Measurements from ENCODE around the gene PSME4.

PSME4 gene, protein sequence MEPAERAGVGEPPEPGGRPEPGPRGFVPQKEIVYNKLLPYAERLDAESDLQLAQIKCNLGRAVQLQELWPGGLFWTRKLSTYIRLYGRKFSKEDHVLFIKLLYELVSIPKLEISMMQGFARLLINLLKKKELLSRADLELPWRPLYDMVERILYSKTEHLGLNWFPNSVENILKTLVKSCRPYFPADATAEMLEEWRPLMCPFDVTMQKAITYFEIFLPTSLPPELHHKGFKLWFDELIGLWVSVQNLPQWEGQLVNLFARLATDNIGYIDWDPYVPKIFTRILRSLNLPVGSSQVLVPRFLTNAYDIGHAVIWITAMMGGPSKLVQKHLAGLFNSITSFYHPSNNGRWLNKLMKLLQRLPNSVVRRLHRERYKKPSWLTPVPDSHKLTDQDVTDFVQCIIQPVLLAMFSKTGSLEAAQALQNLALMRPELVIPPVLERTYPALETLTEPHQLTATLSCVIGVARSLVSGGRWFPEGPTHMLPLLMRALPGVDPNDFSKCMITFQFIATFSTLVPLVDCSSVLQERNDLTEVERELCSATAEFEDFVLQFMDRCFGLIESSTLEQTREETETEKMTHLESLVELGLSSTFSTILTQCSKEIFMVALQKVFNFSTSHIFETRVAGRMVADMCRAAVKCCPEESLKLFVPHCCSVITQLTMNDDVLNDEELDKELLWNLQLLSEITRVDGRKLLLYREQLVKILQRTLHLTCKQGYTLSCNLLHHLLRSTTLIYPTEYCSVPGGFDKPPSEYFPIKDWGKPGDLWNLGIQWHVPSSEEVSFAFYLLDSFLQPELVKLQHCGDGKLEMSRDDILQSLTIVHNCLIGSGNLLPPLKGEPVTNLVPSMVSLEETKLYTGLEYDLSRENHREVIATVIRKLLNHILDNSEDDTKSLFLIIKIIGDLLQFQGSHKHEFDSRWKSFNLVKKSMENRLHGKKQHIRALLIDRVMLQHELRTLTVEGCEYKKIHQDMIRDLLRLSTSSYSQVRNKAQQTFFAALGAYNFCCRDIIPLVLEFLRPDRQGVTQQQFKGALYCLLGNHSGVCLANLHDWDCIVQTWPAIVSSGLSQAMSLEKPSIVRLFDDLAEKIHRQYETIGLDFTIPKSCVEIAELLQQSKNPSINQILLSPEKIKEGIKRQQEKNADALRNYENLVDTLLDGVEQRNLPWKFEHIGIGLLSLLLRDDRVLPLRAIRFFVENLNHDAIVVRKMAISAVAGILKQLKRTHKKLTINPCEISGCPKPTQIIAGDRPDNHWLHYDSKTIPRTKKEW (N-terminal part only)

DNA sequence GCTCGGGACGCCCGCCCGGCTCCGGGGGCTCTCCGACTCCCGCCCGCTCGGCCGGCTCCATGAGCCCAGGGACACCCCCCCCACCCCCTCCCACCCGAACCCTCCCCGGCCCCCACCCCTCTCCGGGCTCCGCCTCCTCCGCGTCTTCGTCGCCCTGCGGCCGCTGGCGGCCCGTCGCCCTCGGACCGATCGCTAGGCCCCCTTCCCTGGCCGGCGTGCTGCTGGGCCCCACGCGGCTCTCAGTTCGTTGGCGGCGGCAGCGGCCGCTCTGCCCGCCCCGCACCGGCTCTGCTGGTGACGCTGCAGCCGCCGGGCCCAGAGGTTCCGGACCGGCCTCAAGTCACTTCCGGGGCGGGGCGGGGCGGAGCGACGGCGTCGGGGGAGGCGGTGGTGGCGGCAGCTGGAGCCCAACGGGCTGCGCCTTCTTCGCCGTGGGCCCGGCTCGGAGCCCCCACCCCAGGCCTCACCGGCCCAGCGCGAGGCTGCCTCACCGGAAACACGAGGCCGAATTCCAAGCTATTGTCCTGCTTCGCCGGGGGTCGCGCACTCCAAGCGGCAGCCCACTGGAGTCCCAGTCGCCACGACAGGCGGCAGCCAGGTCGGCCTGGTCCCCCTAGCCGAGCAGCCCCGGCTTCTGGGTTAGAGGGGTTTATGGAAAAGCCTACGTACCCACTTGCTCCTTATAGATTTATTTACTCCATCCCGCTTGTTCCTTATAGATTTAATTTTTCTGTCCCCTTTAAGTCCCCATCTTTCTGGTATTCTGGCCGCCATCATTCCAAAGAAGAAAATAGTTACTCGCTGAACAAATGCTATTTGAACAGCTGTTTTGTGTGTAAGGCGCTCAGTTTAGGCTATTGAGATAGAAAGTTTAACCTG, at the start of gene PSME4:
TSS of gene PSME4 (minus strand) at position 270 of the 879 bp plus-strand sequence. CDS start at position 61, 209 bp downstream.
- H3K36me3 ChIP-seq (ENCODE audit: control insufficient read depth in 2 of 2, insufficient read depth in 2 of 2, low read length in 2 of 2): peaks cover 1 to 11% of the 10 kb centered on the region in 2 donors
- peak within 1 kb of the TSS; percentile 96 to 99 for H3K9ac ChIP-seq (ENCODE audit: low read length in 2 of 2)
- peak within 1 kb of the TSS; percentile 94 for H3K27ac ChIP-seq (ENCODE audit: low read length)
- H3K9me3 ChIP-seq (ENCODE audit: control insufficient read depth in 2 of 2, low read length in 2 of 2): no peaks in the 10 kb centered on the region
- H3K4me3 ChIP-seq (ENCODE audit: low read length in 2 of 2): peak within 1 kb of the TSS; percentile 95 to 97
- no peaks in the 10 kb centered on the region for H3K27me3 ChIP-seq (ENCODE audit: control insufficient read depth in 1 of 2, insufficient read depth in 2 of 2, low read length in 2 of 2)
- peaks cover 19% of the 10 kb centered on the region for H3K4me1 ChIP-seq (ENCODE audit: control insufficient read depth, insufficient read depth, low read length)

- Histone ChIP-seq H3K4me1 (ENCODE audit: control insufficient read depth, insufficient read depth, low read length) (peaks cover 19% of the 10 kb centered on the region), H3K27me3 (ENCODE audit: control insufficient read depth in 1 of 2, insufficient read depth in 2 of 2, low read length in 2 of 2) (no peaks in the 10 kb centered on the region), H3K27ac (ENCODE audit: low read length) (peak overlapping the region; percentile 24), H3K9ac (ENCODE audit: low read length in 2 of 2) (no peak overlapping the region), H3K36me3 (ENCODE audit: control insufficient read depth in 2 of 2, insufficient read depth in 2 of 2, low read length in 2 of 2) (peaks cover 0 to 3% of the 10 kb centered on the region in 2 donors), H3K9me3 (ENCODE audit: control insufficient read depth in 2 of 2, low read length in 2 of 2) (no peaks in the 10 kb centered on the region), H3K4me3 (ENCODE audit: low read length in 2 of 2) (peak overlapping the region in 1 of 2 donors; percentile 8)
Measured at GRCh38 chr2:54015798-54016699, 45.3 kb upstream of the PSME4 start.

DNA sequence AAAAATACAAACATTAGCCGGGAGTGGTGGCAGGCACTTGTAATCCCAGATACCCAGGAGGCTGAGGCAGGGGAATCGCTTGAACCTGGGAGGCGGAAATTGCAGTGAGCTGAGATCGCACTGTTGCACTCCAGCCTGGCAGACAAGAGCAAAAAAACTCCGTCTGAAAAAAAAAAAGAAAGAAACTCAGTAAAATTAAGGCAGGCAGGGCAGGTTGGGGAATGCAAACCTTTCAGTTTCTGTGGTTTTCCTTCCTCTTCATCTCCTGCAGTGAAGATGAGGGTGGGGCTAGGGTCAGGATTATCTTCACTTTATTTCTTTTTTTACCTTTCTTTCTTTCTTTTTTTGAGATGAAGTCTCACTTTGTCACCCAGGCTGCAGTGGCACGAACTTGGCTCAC, 43.2 kb upstream of the PSME4 start:
- H3K9me3 ChIP-seq (ENCODE audit: control insufficient read depth in 2 of 2, low read length in 2 of 2): no peaks in the 10 kb centered on the region
- H3K9ac ChIP-seq (ENCODE audit: low read length in 2 of 2): no peak overlapping the region
- no peaks in the 10 kb centered on the region for H3K27me3 ChIP-seq (ENCODE audit: control insufficient read depth in 1 of 2, insufficient read depth in 2 of 2, low read length in 2 of 2)
- H3K36me3 ChIP-seq (ENCODE audit: control insufficient read depth in 2 of 2, insufficient read depth in 2 of 2, low read length in 2 of 2): peaks cover 0 to 3% of the 10 kb centered on the region in 2 donors
- H3K27ac ChIP-seq (ENCODE audit: low read length): no peak overlapping the region
- no peak overlapping the region for H3K4me3 ChIP-seq (ENCODE audit: low read length in 2 of 2)
- H3K4me1 ChIP-seq (ENCODE audit: control insufficient read depth, insufficient read depth, low read length): peaks cover 21% of the 10 kb centered on the region

DNA sequence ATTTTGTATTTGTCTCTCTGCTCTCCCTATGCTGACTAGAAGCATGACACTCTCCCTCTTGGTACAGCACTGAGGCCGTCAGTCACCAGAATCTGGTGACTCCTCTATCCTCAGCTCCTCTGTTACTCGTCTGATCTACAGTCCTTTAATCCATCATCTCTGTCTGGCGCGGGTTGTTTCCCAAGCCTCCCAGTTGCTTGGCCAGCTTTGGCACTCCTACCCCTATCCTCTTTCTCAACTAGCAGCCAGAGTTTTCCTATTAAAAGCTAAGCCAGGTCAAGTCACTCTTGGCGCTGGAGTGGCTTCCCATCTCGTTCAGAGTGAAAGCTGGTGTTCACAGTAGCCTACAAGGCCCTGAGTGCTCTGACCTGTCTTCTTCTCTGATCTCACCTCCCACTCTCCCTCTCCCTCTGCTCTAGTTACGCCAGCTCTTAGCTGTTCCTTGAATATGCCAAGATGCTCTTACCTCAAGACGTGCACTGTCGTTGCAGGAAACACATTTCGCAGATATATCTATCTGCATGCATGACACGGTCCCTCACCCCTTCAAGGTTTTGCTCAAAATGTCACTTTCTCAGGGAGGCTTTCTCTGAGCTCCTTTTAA, 41.8 kb upstream of the PSME4 start:
- peaks cover 21% of the 10 kb centered on the region for H3K4me1 ChIP-seq (ENCODE audit: control insufficient read depth, insufficient read depth, low read length)
- no peak overlapping the region for H3K27ac ChIP-seq (ENCODE audit: low read length)
- no peak overlapping the region for H3K4me3 ChIP-seq (ENCODE audit: low read length in 2 of 2)
- H3K9ac ChIP-seq (ENCODE audit: low read length in 2 of 2): no peak overlapping the region
- H3K9me3 ChIP-seq (ENCODE audit: control insufficient read depth in 2 of 2, low read length in 2 of 2): no peaks in the 10 kb centered on the region
- H3K27me3 ChIP-seq (ENCODE audit: control insufficient read depth in 1 of 2, insufficient read depth in 2 of 2, low read length in 2 of 2): no peaks in the 10 kb centered on the region
- no peaks in the 10 kb centered on the region for H3K36me3 ChIP-seq (ENCODE audit: control insufficient read depth in 2 of 2, insufficient read depth in 2 of 2, low read length in 2 of 2)

- Histone ChIP-seq H3K4me1 (ENCODE audit: control insufficient read depth, insufficient read depth, low read length) (peaks cover 8% of the 10 kb centered on the region), H3K27me3 (ENCODE audit: control insufficient read depth in 1 of 2, insufficient read depth in 2 of 2, low read length in 2 of 2) (no peaks in the 10 kb centered on the region), H3K9ac (ENCODE audit: low read length in 2 of 2) (no peak overlapping the region), H3K27ac (ENCODE audit: low read length) (no peak overlapping the region), H3K9me3 (ENCODE audit: control insufficient read depth in 2 of 2, low read length in 2 of 2) (no peaks in the 10 kb centered on the region), H3K36me3 (ENCODE audit: control insufficient read depth in 2 of 2, insufficient read depth in 2 of 2, low read length in 2 of 2) (no peaks in the 10 kb centered on the region), H3K4me3 (ENCODE audit: low read length in 2 of 2) (no peak overlapping the region)
Measured at GRCh38 chr2:54009549-54009948, 38.8 kb upstream of the PSME4 start.

DNA sequence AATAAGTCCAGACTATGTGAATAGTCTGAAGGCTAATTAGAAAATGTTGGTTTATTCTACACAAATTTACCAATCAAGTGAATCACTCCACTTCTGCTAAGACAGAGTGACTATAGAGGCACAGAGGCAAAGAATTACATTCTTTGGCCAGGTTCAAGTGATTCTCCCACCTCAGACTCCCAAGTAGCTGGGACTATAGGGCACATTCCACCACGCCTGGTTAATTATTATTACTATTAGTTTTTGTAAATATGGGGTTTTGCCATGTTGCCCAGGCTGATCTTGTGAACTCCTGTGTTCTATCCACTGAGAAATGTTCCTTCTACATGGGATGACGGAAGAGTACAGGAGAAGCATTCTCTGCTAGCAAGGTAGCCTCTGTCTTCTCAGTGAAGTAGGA, 37.6 kb upstream of the PSME4 start:
- Histone ChIP-seq H3K4me1 (ENCODE audit: control insufficient read depth, insufficient read depth, low read length) (peaks cover 8% of the 10 kb centered on the region), H3K9me3 (ENCODE audit: control insufficient read depth in 2 of 2, low read length in 2 of 2) (no peaks in the 10 kb centered on the region), H3K27me3 (ENCODE audit: control insufficient read depth in 1 of 2, insufficient read depth in 2 of 2, low read length in 2 of 2) (no peaks in the 10 kb centered on the region), H3K27ac (ENCODE audit: low read length) (no peak overlapping the region), H3K4me3 (ENCODE audit: low read length in 2 of 2) (no peak overlapping the region), H3K9ac (ENCODE audit: low read length in 2 of 2) (no peak overlapping the region), H3K36me3 (ENCODE audit: control insufficient read depth in 2 of 2, insufficient read depth in 2 of 2, low read length in 2 of 2) (no peaks in the 10 kb centered on the region)

- no peaks in the 10 kb centered on the region for H3K9me3 ChIP-seq (ENCODE audit: control insufficient read depth in 2 of 2, low read length in 2 of 2)
- no peaks in the 10 kb centered on the region for H3K36me3 ChIP-seq (ENCODE audit: control insufficient read depth in 2 of 2, insufficient read depth in 2 of 2, low read length in 2 of 2)
- H3K27ac ChIP-seq (ENCODE audit: low read length): no peak overlapping the region
- H3K9ac ChIP-seq (ENCODE audit: low read length in 2 of 2): no peak overlapping the region
- no peaks in the 10 kb centered on the region for H3K27me3 ChIP-seq (ENCODE audit: control insufficient read depth in 1 of 2, insufficient read depth in 2 of 2, low read length in 2 of 2)
- no peak overlapping the region for H3K4me3 ChIP-seq (ENCODE audit: low read length in 2 of 2)
- H3K4me1 ChIP-seq (ENCODE audit: control insufficient read depth, insufficient read depth, low read length): peaks cover 6% of the 10 kb centered on the region
Measured at GRCh38 chr2:54000524-54000923, 29.7 kb upstream of the PSME4 start.

GRCh38 chr2:54000122-54000521, 29.3 kb upstream of the PSME4 start:
- no peak overlapping the region for H3K9ac ChIP-seq (ENCODE audit: low read length in 2 of 2)
- peaks cover 6% of the 10 kb centered on the region for H3K4me1 ChIP-seq (ENCODE audit: control insufficient read depth, insufficient read depth, low read length)
- no peaks in the 10 kb centered on the region for H3K36me3 ChIP-seq (ENCODE audit: control insufficient read depth in 2 of 2, insufficient read depth in 2 of 2, low read length in 2 of 2)
- H3K9me3 ChIP-seq (ENCODE audit: control insufficient read depth in 2 of 2, low read length in 2 of 2): no peaks in the 10 kb centered on the region
- no peak overlapping the region for H3K27ac ChIP-seq (ENCODE audit: low read length)
- H3K27me3 ChIP-seq (ENCODE audit: control insufficient read depth in 1 of 2, insufficient read depth in 2 of 2, low read length in 2 of 2): no peaks in the 10 kb centered on the region
- no peak overlapping the region for H3K4me3 ChIP-seq (ENCODE audit: low read length in 2 of 2)

GRCh38 chr2:53998834-53999233, 28.0 kb upstream of the PSME4 start:
- Histone ChIP-seq H3K36me3 (ENCODE audit: control insufficient read depth in 2 of 2, insufficient read depth in 2 of 2, low read length in 2 of 2) (no peaks in the 10 kb centered on the region), H3K4me1 (ENCODE audit: control insufficient read depth, insufficient read depth, low read length) (peaks cover 6% of the 10 kb centered on the region), H3K9ac (ENCODE audit: low read length in 2 of 2) (no peak overlapping the region), H3K27ac (ENCODE audit: low read length) (no peak overlapping the region), H3K4me3 (ENCODE audit: low read length in 2 of 2) (no peak overlapping the region), H3K9me3 (ENCODE audit: control insufficient read depth in 2 of 2, low read length in 2 of 2) (no peaks in the 10 kb centered on the region), H3K27me3 (ENCODE audit: control insufficient read depth in 1 of 2, insufficient read depth in 2 of 2, low read length in 2 of 2) (no peaks in the 10 kb centered on the region)

Data from stomach smooth muscle (tissue), 2 donors.